ENCODE data around the gene NT5C2. TPM values are rescaled to one million over a fixed set of nuclear protein-coding genes. Genes with fewer than 3 reads are reported as not detected.
A peak's percentile ranks its signal among the peaks of the same experiment; 100 is the strongest.

The NT5C2 gene
- total and polyA plus RNA-seq, 2 donors (not counting 3 experiments of a cell fraction or from before 2014, with no cell fraction given), result 47.2 to 69.9 TPM

- FAIRE-seq (no peak), DNase-seq (ENCODE audit: low read depth, low spot score) (no peak)
- POLR2A ChIA-PET, result interaction anchor here (1.1 to 1.3 kb wide), 2 partner anchors 37 to 76 kb away, joined by 6 to 19 read pairs; partner anchors contain the start of gene NT5C2
- Histone ChIP-seq H3K9me1 (replicated peaks; ENCODE audit: control insufficient read depth, extremely low read depth, insufficient read depth, low read length) (no peaks in the 10 kb centered on the region), H3K4me2 (ENCODE audit: insufficient read depth, low read length) (peak overlapping the region; percentile 91), H3K27ac (ENCODE audit: insufficient read depth, low read depth, low read length) (peak overlapping the region; percentile 91), H3K4me1 (ENCODE audit: control insufficient read depth, extremely low read depth, insufficient read depth, low read length) (peaks cover 39% of the 10 kb centered on the region), H3K36me3 (ENCODE audit: control insufficient read depth in 2 of 2, extremely low read depth in 1 of 2, insufficient read depth in 2 of 2, low read length in 2 of 2) (no peaks in the 10 kb centered on the region), H2AFZ (ENCODE audit: low read depth, low read length) (no peak overlapping the region), H3K9me3 (replicated peaks; ENCODE audit: control insufficient read depth, insufficient read depth, low read length) (no peaks in the 10 kb centered on the region), H3K79me2 (ENCODE audit: control insufficient read depth, insufficient read depth, low read length) (peaks cover 30% of the 10 kb centered on the region), H3K9ac (replicated peaks; ENCODE audit: extremely low read depth, insufficient read depth, low read length) (no peak overlapping the region), H3K27me3 (ENCODE audit: control insufficient read depth in 2 of 2, insufficient read depth in 2 of 2, low read length in 2 of 2) (no peaks in the 10 kb centered on the region), H4K20me1 (replicated peaks; ENCODE audit: control insufficient read depth, extremely low read depth, insufficient read depth, low read length) (no peaks in the 10 kb centered on the region), H3K4me3 (replicated peaks in 1 of 3; ENCODE audit: insufficient read depth in 1 of 3, low read depth in 1 of 3, low read length in 3 of 3) (no peak overlapping the region)
- dilution Hi-C loops (cut with MboI; ENCODE audit: extremely low pct_ligation_motif_present, low sequenced_read_pairs) (no loop called here), intact Hi-C loops (cut with micrococcal nuclease) (loop anchor here (1.0 to 2.0 kb wide), 3 partner anchors 16 to 76 kb away; partner anchors contain the start of gene NT5C2)
- CTCF ChIA-PET, result interaction anchor here (1.1 to 4.1 kb wide), 15 partner anchors 11 to 238 kb away, joined by 3 to 55 read pairs (median 6); partner anchors contain the start of genes CNNM2 and NT5C2
- TF ChIP-seq, protein P1, sequence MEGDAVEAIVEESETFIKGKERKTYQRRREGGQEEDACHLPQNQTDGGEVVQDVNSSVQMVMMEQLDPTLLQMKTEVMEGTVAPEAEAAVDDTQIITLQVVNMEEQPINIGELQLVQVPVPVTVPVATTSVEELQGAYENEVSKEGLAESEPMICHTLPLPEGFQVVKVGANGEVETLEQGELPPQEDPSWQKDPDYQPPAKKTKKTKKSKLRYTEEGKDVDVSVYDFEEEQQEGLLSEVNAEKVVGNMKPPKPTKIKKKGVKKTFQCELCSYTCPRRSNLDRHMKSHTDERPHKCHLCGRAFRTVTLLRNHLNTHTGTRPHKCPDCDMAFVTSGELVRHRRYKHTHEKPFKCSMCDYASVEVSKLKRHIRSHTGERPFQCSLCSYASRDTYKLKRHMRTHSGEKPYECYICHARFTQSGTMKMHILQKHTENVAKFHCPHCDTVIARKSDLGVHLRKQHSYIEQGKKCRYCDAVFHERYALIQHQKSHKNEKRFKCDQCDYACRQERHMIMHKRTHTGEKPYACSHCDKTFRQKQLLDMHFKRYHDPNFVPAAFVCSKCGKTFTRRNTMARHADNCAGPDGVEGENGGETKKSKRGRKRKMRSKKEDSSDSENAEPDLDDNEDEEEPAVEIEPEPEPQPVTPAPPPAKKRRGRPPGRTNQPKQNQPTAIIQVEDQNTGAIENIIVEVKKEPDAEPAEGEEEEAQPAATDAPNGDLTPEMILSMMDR (IDR thresholded peaks at IDR 0.05; ENCODE audit: extremely low read depth in 1 of 2, insufficient read depth in 1 of 2, low read depth in 1 of 2, low read length in 2 of 2), result no peak
- no peak for TF ChIP-seq GATA2 (IDR thresholded peaks at IDR 0.05; ENCODE audit: insufficient read depth, insufficient read length, low read depth, low read length)
- no peak for TF ChIP-seq EZH2 (IDR thresholded peaks at IDR 0.05; ENCODE audit: borderline replicate concordance, low read depth, low read length, severe bottlenecking)
- no peak for TF ChIP-seq POLR2AphosphoS5 (IDR thresholded peaks at IDR 0.05; ENCODE audit: insufficient read depth, low read depth, low read length)
- TF ChIP-seq, protein P2, sequence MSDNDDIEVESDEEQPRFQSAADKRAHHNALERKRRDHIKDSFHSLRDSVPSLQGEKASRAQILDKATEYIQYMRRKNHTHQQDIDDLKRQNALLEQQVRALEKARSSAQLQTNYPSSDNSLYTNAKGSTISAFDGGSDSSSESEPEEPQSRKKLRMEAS (IDR thresholded peaks at IDR 0.05; ENCODE audit: insufficient read depth, insufficient read length), result no peak
- TF ChIP-seq MYC (IDR thresholded peaks at IDR 0.05; ENCODE audit: low read depth, low read length), result no peak
- no peak for TF ChIP-seq FOS (IDR thresholded peaks at IDR 0.05; ENCODE audit: borderline replicate concordance, insufficient read depth, low read length)
- no TSS peak for BruUV-seq (replicated peaks)
Measured at GRCh38 chr10:103155471-103156085, 37.5 kb downstream of the NT5C2 start.

Measured in endothelial cell of umbilical vein (primary cell).